Testis (tissue), 2 donors: ENCODE data around the gene FARP1.

ENCODE experiments used
- CTCF ChIP-seq, 3 experiments: fragments of 450-650 bp in 2 of 3; fragments of 200-600 bp in 1 of 3; sonication (generic) in 1 of 3; IDR thresholded peaks; one replicate each; pipeline ENCODE4 v1.5.1; 2016 to 2019; ENCODE audit warnings: antibody characterized with exemption in 3 of 3, mild to moderate bottlenecking in 2 of 3, moderate library complexity in 1 of 3
- POLR2A ChIP-seq: fragments of 450-650 bp; IDR thresholded peaks from one replicate; pipeline ENCODE4 v1.6.1; 2017; ENCODE audit warnings: antibody characterized with exemption, mild to moderate bottlenecking, moderate library complexity

- TF ChIP-seq POLR2A (no peak), CTCF (IDR thresholded peaks at IDR 0.05) (no peak)
These were observed 76.8 kb downstream of the FARP1 start for GRCh38 chr13:98219685-98220084.
